Activated B cell treated with CpG ODN at 0.5 μM for 24 hours (primary cell): ENCODE results near the gene SCUBE3. TPM values are rescaled to one million over a fixed set of nuclear protein-coding genes. Genes with fewer than 3 reads are reported as not detected.

ENCODE experiments used
- ATAC-seq: fragments of 200-7000 bp; cut with Tn5 transposase; one replicate; pipeline ENCODE4 v1.10.0; 2021; ENCODE audit warnings: low read depth, mild to moderate bottlenecking, moderate library complexity
- CTCF ChIA-PET: fragments of 350-600 bp; sonication (Branson Sonifier 250); formaldehyde crosslinking; loops from one replicate; lab custom pipeline; 2021; ENCODE audit warnings: antibody characterized with exemption; lab: Charles Lee
- POLR2A ChIA-PET: fragments of 350-600 bp; sonication (Branson Sonifier 250); formaldehyde crosslinking; loops from one replicate; lab custom pipeline; 2021; ENCODE audit warnings: antibody characterized with exemption; lab: Charles Lee
- DNase-seq: peaks from one replicate; pipeline ENCODE4 v3.0.0; 2022
- H3K27ac Mint-ChIP-seq: one replicate; pipeline ENCODE4 v1.8.0; 2020; ENCODE audit warnings: mixed read lengths
- H3K27me3 Mint-ChIP-seq: one replicate; pipeline ENCODE4 v1.8.0; 2021; ENCODE audit warnings: mixed read lengths
- H3K36me3 Mint-ChIP-seq: one replicate; pipeline ENCODE4 v1.8.0; 2021; ENCODE audit warnings: low read depth, mixed read lengths
- H3K4me1 Mint-ChIP-seq: one replicate; pipeline ENCODE4 v1.8.0; 2021; ENCODE audit warnings: mixed read lengths
- H3K4me3 Mint-ChIP-seq: one replicate; pipeline ENCODE4 v1.8.0; 2020; ENCODE audit warnings: mild to moderate bottlenecking, mixed read lengths
- H3K9me3 Mint-ChIP-seq: one replicate; pipeline ENCODE4 v1.8.0; 2020; ENCODE audit warnings: mixed read lengths
- CTCF ChIP-seq: fragments of 200-600 bp; IDR thresholded peaks from one replicate; pipeline ENCODE4 v1.8.0; 2022; ENCODE audit warnings: antibody characterized with exemption, mild to moderate bottlenecking
- intact Hi-C: fragments of 100-400 bp; cut with micrococcal nuclease; formaldehyde crosslinking; loops from one replicate; pipeline ENCODE4 v1.15.1; 2024
- total RNA-seq: library from RNA; stranded (reverse); gene quantifications from 2 replicates; pipeline ENCODE4 v1.2.3, GENCODE V29; 2022

SCUBE3 gene
- total RNA-seq, 1 donor from 2014 or later: not detected

GRCh38 chr6:35191889-35192288, 21.9 kb upstream of the SCUBE3 start:
- DNase-seq (no peak), ATAC-seq (no peak)
- no peak for TF ChIP-seq CTCF
- H3K4me1 Mint-ChIP-seq: no peaks in the 10 kb centered on the region
- no peaks in the 10 kb centered on the region for H3K36me3 Mint-ChIP-seq
- intact Hi-C loops: no loop called here
- POLR2A ChIA-PET: no interaction called here
- peaks cover 24% of the 10 kb centered on the region for H3K27me3 Mint-ChIP-seq
- H3K9me3 Mint-ChIP-seq: no peaks in the 10 kb centered on the region
- H3K4me3 Mint-ChIP-seq: no peak overlapping the region
- CTCF ChIA-PET: no interaction called here
- H3K27ac Mint-ChIP-seq: no peak overlapping the region

- H3K27me3 Mint-ChIP-seq: peaks cover 27% of the 10 kb centered on the region
- H3K4me1 Mint-ChIP-seq: no peaks in the 10 kb centered on the region
- POLR2A ChIA-PET: no interaction called here
- no peaks in the 10 kb centered on the region for H3K36me3 Mint-ChIP-seq
- DNase-seq (no peak), ATAC-seq (no peak)
- H3K4me3 Mint-ChIP-seq: no peak overlapping the region
- intact Hi-C loops: no loop called here
- TF ChIP-seq CTCF: no peak
- CTCF ChIA-PET: no interaction called here
- H3K27ac Mint-ChIP-seq: no peak overlapping the region
- no peaks in the 10 kb centered on the region for H3K9me3 Mint-ChIP-seq
Observed at GRCh38 chr6:35192301-35192860, 21.4 kb upstream of the SCUBE3 start.

DNA sequence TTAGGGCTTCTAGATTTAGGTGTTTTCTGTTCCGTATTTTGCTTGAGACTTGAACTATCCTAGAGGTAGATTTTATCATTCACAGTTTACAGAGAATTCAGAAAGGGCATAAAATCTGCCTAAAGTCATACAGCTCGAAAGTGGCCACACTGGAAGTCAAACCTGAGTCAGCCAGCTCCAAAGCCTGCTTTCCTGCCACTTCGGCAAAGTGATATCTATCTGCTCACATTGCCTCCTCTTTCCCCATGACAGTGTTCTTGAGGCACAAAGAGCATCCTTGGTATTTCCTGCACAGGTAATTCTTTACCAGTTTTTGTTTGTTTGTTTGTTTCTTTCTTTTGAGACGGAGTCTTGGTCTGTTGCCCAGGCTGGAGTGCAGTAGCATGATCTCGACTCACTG, 19.4 kb upstream of the SCUBE3 start:
- no peaks in the 10 kb centered on the region for H3K4me1 Mint-ChIP-seq
- H3K36me3 Mint-ChIP-seq: no peaks in the 10 kb centered on the region
- POLR2A ChIA-PET: no interaction called here
- H3K4me3 Mint-ChIP-seq: no peak overlapping the region
- intact Hi-C loops: no loop called here
- ATAC-seq: no peak
- H3K27me3 Mint-ChIP-seq: peaks cover 28% of the 10 kb centered on the region
- H3K9me3 Mint-ChIP-seq: peaks cover 4% of the 10 kb centered on the region
- no peak for TF ChIP-seq CTCF
- no peak for DNase-seq
- CTCF ChIA-PET: no interaction called here
- no peak overlapping the region for H3K27ac Mint-ChIP-seq

- Mint-ChIP-seq H3K36me3 (no peaks in the 10 kb centered on the region), H3K27ac (no peak overlapping the region), H3K4me1 (no peaks in the 10 kb centered on the region), H3K27me3 (peaks cover 26% of the 10 kb centered on the region), H3K4me3 (no peak overlapping the region), H3K9me3 (peaks cover 4% of the 10 kb centered on the region)
- intact Hi-C loops: no loop called here
- CTCF ChIA-PET: no interaction called here
- POLR2A ChIA-PET: no interaction called here
- no peak for TF ChIP-seq CTCF
- no peak for DNase-seq
- no peak for ATAC-seq
Observed at GRCh38 chr6:35195120-35195780, 18.5 kb upstream of the SCUBE3 start.

DNA sequence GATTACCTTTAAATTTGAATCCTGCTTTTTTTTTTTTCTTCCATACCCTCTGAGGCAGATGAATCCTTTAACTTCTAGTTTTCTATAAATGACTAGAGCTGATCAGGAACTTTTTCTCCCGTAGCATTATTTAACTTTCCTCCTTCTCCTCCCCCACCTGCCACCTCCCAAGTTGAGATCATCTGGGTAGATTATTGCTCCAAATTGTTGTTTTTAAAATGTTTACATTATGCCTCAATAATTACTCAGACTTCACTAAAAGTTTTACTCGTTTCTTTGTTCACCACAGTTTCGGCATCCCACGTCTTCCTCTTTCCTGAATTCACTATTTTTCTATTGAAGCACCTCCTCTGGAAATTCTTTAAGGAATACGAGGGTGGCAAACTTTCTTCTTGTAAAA, 16.6 kb upstream of the SCUBE3 start:
- ChIA-PET CTCF (no interaction called here), POLR2A (no interaction called here)
- Mint-ChIP-seq H3K9me3 (peaks cover 4% of the 10 kb centered on the region), H3K27ac (no peak overlapping the region), H3K4me3 (no peak overlapping the region), H3K27me3 (peaks cover 19% of the 10 kb centered on the region), H3K36me3 (no peaks in the 10 kb centered on the region), H3K4me1 (no peaks in the 10 kb centered on the region)
- no peak for TF ChIP-seq CTCF
- DNase-seq: no peak
- intact Hi-C loops: no loop called here
- no peak for ATAC-seq
